ENCODE data around the gene TTLL1. TPM values are rescaled to one million over a fixed set of nuclear protein-coding genes. Genes with fewer than 3 reads are reported as not detected.
"Not testable (repeated sequence)": the region's sequence is repeated elsewhere in the genome, so short reads cannot be mapped to it uniquely, and the experiment has no call there.

Gene TTLL1
- total RNA-seq, 1 donor from 2014 or later: 7.3 TPM

DNA sequence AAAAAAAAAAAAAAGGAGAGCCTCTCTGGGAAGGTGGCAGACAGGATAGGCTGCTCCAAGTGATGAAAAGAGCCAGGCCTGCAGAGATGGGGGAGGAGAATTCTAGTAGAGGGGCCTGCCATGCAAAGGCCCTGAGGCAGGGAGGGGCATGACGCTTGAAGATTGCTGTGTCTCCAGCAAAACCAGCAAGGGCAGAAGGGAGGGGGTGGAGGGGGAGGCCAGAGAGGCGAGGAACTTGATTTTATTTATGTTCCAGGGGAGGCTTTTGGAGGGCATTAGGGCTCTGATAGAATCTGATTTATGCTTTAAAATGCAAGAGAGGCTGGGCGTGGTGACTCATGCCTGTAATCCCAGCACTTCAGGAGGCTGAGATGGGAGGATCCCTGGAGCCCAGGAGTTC lies 57.6 kb downstream of the TTLL1 start:
- ATAC-seq (no peak), DNase-seq (ENCODE audit: missing footprints) (no peak)
- intact Hi-C loops (cut with DNase I): no loop called here

DNA sequence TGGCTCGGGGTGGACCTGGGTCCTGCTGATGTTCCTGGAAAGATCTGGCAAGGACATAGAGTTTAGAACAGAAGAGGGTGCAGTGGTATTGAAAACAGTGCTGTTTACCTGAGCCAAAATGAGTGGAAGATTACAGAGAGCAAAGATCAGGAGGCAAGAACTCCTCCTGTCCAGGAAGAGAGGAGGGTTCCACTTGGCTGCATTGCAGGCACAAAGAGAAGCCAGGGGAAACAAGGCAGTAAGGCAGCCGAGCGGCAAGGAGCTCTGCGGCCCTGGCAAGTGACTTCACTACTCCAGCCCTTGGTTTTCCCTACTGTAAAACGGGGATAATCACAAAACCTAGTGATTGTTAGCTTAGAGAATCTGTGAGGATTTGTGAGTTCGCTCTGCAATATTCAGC lies 70.6 kb downstream of the TTLL1 start:
- no peak for DNase-seq (ENCODE audit: missing footprints)
- intact Hi-C loops (cut with DNase I): loop anchor here (10.0 kb wide), 1 partner anchor 54 kb away; no protein-coding TSS in a partner anchor
- no peak for ATAC-seq

GRCh38 chr22:43017525-43018460 lies 71.4 kb downstream of the TTLL1 start:
- intact Hi-C loops (cut with DNase I): loop anchor here (10.0 kb wide), 1 partner anchor 53 kb away; no protein-coding TSS in a partner anchor
- DNase-seq (ENCODE audit: missing footprints): no peak
- no peak for ATAC-seq

GRCh38 chr22:43016150-43016549 lies 73.0 kb downstream of the TTLL1 start:
- intact Hi-C loops (cut with DNase I): loop anchor here (10.0 kb wide), 1 partner anchor 51 kb away; no protein-coding TSS in a partner anchor

DNA sequence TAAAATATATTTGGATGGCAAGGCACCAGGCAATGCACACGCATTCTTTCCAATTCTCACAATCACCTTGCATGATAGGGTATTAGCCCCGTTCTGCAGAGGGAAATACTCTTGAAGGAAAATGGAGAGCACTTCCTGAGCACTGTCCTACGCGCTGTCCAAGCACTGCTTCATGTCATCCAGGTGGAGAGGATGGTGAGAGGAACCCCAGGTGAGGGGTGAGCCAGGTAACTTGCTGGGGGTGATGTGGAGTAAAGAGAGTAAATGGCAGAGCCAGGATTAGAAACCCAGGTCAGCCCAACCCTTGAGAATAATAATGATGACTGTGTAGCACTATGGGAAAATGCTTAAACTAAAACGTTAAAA lies 73.5 kb downstream of the TTLL1 start:
- ATAC-seq (no peak), DNase-seq (ENCODE audit: missing footprints) (no peak)
- intact Hi-C loops (cut with DNase I): loop anchor here (10.0 kb wide), 1 partner anchor 51 kb away; no protein-coding TSS in a partner anchor

More at GRCh38 chr22:43016150-43016549, 73.0 kb downstream of the TTLL1 start:
- not testable (repeated sequence) for ATAC-seq; DNase-seq (ENCODE audit: missing footprints)

DNA sequence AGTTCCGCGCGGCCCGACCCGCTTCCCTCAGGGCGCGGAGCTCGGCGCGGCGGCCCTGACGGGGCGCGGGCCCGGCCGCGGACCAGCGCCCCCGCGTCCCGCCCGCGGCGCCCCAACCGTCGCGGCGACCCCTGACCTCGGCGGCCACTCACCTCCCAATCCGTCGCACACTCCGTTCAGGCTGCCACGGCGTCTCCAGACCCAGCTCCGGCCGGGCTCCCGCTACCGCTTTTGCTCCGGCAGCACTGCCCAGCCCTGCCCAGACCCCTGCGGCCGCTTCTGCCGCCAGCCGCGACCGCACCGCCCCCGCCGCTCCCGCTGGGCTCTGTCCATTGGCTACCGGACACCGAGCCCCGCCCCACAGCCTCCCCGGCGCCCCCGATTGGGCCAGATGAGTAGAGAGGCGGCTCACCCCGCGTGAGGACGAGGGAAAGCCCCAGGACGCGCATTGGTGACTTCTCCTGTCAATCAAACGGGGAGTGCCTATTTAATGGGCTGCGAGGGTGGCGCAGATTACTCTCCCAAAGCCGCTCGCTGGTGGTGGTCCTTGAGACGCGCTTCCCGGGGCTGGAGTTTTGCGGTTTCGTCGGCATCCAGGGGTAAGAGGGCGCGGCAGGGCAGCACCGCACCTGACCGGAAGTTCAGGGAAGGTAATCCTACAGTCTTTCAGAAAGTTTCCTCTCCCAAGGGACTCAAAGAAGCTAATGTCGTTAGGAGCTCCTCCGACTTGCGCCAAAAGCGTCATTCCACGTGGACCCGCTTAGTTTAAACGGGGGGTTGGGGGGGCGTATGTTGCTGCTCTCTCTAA lies 74.1 kb downstream of the TTLL1 start, which contains the start of gene PACSIN2:
Gene PACSIN2 (minus strand): TSS at position 281 of the 808 bp plus-strand sequence. CDS start 103,069 bp downstream, outside the sequence.
- DNase-seq (ENCODE audit: missing footprints) (peak; percentile 100), ATAC-seq (peak; percentile 100)
- intact Hi-C loops (cut with DNase I): loop anchor here (10.0 kb wide), 1 partner anchor 50 kb away; no protein-coding TSS in a partner anchor

DNA sequence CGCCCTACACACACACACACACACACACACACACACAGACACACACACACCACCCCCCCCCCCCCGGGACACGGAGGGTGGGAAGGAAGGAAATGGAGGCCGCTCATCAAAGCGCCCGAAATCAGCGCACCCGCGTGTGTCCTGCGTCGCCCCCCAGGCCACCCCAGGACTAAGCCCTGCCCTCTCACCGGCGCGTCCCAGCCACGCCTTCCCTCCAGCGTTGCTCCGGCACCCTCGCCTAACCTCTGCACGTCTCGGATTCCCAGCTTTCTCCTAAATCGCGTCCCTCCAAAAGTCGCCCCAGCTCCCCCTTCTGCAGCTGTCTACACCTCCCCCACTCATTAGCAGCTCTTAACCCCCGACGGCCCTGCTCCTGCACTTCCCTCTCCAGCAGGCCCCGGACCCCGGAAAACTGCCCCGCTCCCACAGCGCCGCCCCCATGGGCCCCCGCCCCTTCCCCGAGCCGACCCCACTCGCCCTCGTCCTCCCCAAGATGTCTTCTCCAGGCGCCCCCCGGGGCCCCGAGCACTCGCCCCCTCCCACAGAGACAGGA lies 74.8 kb downstream of the TTLL1 start:
- no peak for ATAC-seq
- intact Hi-C loops (cut with DNase I): loop anchor here (10.0 kb wide), 1 partner anchor 50 kb away; no protein-coding TSS in a partner anchor
- peak; percentile 74 for DNase-seq (ENCODE audit: missing footprints)

GRCh38 chr22:43013355-43014315 lies 75.6 kb downstream of the TTLL1 start:
- DNase-seq (ENCODE audit: missing footprints): no peak
- intact Hi-C loops (cut with DNase I): loop anchor here (10.0 kb wide), 1 partner anchor 49 kb away; no protein-coding TSS in a partner anchor
- ATAC-seq: no peak

DNA sequence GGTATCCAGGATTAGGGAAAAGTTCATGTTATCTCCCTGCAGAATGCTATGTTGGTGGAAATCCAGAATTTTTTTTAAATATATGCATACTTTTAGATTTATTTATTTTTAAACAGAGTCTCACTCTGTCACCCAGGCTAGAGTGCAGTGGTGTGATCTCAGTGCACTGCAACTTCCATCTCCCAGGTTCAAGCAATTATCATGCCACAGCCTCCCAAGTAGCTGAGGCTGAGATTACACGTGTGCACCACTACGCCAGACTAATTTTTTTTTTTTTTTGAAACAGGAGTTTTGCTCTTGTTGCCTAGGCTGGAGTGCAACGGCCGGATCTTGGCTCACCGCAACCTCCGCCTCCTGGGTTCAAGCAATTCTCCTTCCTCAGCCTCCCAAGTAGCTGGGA lies 76.8 kb downstream of the TTLL1 start:
- intact Hi-C loops (cut with DNase I): loop anchor here (10.0 kb wide), 1 partner anchor 48 kb away; no protein-coding TSS in a partner anchor
- ATAC-seq (no peak), DNase-seq (ENCODE audit: missing footprints) (no peak)

DNA sequence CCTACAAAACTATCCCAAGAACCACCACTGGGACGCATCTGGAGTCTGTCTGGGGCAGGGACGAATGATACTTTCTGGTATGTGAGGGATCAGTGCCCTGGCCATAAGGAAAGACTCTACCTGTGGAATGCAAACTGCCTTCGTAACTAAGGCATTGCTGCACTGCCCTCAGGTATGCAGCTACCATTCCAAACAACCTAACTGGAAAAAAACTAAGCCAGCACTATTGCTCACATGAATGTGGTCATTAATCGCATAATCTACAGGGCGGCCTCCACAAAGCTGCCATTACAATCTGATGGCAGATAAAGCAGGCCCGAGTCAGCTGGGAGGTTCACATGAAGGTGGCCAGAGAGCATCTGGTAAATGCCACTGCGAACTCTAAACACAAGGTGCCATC lies 78.1 kb downstream of the TTLL1 start:
- ATAC-seq (no peak), DNase-seq (ENCODE audit: missing footprints) (no peak)
- intact Hi-C loops (cut with DNase I): loop anchor here (10.0 kb wide), 1 partner anchor 46 kb away; no protein-coding TSS in a partner anchor

DNA sequence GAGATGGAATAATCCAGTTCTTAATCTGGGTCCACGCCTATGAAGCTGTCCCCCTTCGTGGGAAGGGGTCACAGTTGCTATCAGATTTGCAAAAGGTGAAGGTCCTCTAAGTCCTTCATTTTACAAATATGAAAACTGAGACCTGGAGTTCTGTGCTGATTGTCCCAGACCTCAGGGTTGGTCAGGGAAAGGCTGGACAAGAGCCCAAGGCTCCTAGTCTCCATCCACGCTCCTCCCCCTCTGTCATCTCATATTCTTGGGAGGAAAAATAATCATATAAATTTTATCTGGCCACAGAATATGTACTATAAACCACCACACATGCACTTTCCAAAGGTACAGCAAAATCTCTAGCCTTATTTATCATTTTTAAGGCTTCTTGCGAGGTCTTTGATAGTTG lies 79.7 kb downstream of the TTLL1 start:
- no peak for ATAC-seq
- intact Hi-C loops (cut with DNase I): loop anchor here (5.0 kb wide), 1 partner anchor 102 kb away; no protein-coding TSS in a partner anchor
- no peak for DNase-seq (ENCODE audit: missing footprints)

DNA sequence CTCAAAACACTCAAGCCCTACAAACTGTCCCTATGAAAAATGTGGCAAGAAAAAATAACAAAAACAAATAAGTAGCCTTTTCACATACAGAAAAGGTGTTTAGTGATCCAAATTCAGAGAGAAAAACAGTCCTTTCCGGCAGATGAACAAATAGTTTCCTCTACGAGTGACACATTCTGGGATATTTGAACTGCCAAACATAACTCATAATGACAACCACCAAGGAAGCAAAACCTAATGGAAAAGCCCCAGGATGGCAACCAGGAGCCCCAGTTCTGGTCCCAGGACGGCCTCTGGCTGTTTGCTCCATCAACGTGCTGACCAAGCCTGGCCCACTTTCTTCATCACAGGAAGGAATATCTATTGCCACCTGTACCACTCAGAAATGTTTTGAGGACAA lies 80.3 kb downstream of the TTLL1 start:
- DNase-seq (ENCODE audit: missing footprints) (no peak), ATAC-seq (no peak)
- intact Hi-C loops (cut with DNase I): loop anchor here (5.0 kb wide), 1 partner anchor 102 kb away; no protein-coding TSS in a partner anchor

GRCh38 chr22:43008509-43008908 lies 80.7 kb downstream of the TTLL1 start:
- intact Hi-C loops (cut with DNase I): loop anchor here (5.0 kb wide), 1 partner anchor 101 kb away; no protein-coding TSS in a partner anchor
- no peak for DNase-seq (ENCODE audit: missing footprints)
- peak; percentile 78 for ATAC-seq

DNA sequence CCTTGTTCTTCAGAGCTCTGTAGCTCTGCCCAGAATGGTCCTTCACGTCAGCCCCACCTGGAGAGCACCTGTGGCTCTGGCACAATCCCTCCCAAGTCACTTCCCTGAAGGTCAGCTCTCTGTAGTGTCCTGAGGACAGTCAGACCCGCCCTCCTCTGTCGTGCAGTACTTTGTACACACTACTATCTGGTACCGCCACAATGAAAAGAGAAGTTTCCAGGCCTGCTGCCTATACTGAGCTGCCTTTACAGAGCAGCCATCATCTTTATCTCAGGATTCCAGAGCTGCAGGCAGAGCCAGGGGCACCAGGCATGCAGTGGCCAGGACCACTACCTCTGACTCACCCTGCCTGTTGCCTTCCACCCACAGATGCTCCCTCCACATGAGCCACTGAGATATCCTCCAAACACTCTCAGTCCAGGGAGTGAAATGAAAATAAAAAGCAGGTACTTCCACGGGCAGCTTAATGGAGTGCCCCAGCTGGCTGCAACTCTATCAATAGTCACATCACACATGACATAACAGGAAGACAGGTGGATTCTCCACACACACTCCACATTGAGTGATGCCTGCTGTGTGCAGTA lies 81.6 kb downstream of the TTLL1 start:
- ATAC-seq: peak; percentile 56
- intact Hi-C loops (cut with DNase I): loop anchor here (5.0 kb wide), 1 partner anchor 100 kb away; no protein-coding TSS in a partner anchor

GRCh38 chr22:43006753-43007152 lies 82.4 kb downstream of the TTLL1 start:
- ATAC-seq: no peak
- intact Hi-C loops (cut with DNase I): loop anchor here (5.0 kb wide), 1 partner anchor 99 kb away; no protein-coding TSS in a partner anchor
- DNase-seq (ENCODE audit: missing footprints): no peak

More for the DNA sequence above, 81.6 kb downstream of the TTLL1 start:
- DNase-seq (ENCODE audit: missing footprints): no peak

GRCh38 chr22:43006016-43006505 lies 83.1 kb downstream of the TTLL1 start:
- ATAC-seq (no peak), DNase-seq (ENCODE audit: missing footprints) (no peak)
- intact Hi-C loops (cut with DNase I): loop anchor here (5.0 kb wide), 1 partner anchor 99 kb away; no protein-coding TSS in a partner anchor

Measured in Right ventricle myocardium inferior (tissue), 1 donor.